ENCODE measurements around the gene ABCC11.

Gene ABCC11

DNA sequence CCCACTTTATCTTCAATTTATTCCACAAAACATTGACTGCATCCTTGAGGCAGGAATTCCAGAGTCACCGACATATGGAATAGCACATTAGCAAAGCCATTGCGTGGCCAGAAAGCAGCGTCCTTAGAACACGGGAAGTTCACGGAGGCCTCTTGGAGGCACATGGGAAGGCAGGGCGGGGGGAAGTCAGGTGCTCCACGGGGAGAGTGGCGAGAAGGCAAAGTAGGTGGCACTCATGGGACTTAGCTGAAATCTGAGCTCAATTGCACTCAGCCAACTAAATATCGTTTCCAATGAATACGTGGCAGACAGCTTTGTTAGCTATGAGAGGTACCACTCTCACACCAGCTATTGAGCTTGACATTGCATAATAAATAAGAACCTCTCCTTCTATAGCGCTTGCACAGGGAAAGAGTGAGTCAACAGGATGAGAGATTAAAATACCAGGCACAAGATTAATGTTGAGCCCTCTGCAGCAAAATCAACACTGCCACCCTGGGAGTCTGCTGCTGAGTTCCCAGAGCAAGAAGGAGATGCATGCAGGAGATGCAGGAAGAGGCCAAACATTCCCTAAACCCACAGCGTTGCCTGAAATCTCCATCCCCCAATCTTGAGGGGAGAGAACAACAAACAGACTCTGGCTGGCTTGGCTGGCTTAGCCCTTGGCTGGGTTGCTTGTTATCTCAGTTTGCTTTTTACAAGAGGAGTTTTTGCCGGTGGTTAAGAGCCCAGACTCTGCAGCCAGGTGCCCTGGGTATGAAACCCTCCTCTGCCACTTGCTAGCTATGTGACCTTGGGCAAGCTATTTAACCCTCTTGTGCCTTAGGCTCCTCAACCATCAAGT is 120.3 kb downstream of the ABCC11 start:
- FAIRE-seq = no peak

DNA sequence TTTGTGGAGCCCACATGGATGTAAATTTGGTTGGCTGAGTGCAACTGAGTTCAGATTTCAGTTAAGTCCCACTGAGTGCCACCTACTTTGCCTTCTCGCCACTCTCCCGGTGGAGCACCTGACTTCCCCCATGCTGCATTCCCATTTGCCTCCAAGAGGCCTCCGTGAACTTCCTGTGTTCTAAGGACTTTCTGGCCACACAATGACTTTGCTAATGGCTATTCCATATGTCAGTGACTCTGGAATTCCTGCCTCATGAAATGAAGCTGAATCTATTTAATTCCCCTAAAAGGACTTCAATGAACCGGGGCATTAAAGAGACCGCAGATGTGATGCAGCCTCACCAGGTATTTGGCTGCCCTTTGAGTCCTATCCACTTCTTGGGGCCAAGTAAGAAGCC is 121.5 kb downstream of the ABCC11 start:
- FAIRE-seq = no peak

DNA sequence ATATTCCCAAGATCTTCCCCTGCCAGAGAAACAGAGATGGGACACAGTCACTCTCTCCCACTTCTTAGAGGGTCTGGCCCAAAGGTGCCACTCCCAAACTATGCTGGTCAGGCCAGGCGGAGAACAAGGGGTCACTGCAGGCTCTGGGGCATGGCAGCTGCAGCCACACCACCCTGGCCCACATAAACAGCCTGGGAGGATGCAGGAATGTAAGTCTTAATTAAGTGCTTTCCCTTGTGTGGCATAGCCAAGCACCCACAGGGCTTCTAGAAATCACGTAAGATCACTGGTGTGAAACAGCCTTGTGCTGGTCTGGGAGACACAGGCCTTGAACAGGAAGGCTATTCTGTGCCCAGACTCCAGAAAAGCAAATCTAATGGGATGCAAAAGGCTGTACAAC is 123.1 kb downstream of the ABCC11 start:
- FAIRE-seq = no peak

DNA sequence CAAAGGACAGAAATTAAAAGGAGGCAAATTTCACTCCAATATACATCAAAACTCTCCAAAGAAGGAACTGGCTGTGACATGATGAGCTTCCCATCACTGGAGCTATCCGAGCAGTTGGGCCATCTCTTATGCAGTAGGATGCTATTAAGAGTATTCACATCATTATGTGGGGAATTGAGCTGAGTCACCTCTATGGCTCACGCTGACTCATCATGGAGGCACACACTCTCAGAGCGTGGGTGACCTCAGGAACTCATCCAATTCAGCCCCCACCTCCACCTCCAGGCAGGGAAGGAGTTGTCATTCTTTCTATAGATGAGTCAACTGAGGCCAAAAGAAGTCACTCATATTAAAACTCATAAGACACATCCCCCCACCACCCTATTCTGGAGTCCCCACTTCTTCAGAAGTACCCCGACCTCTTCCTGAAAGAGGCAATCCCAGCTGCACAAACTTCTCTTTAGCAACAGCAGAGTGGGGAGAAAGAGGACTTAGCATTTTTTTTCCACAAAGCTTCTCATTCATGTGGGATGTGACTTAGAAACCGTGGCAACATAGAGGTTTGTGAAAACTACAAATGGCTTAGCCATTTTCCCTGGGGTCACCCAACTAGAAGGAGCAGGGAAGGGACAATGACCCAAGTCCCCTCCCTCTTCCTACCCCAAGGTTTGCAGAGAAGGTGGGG is 124.1 kb downstream of the ABCC11 start:
- no peak for FAIRE-seq

DNA sequence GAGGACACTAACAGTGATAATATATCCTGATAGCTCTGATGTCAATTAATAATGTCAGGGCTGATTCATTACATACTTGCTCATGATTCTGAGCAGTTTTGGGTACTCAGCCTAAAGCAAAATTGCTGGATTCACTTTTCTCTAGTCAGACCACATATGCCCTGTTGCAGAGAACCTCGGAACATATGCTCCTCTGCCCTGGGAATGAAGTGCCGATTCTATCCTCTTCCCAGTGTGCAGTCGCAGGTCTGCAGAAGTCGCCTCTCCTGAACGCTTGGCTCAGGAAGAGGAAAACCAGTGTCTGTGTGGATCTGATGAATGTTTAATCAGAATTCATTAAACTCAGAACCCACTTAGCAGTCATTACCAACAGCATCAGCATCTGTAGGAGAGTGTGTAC is 126.1 kb downstream of the ABCC11 start:
- FAIRE-seq = no peak

DNA sequence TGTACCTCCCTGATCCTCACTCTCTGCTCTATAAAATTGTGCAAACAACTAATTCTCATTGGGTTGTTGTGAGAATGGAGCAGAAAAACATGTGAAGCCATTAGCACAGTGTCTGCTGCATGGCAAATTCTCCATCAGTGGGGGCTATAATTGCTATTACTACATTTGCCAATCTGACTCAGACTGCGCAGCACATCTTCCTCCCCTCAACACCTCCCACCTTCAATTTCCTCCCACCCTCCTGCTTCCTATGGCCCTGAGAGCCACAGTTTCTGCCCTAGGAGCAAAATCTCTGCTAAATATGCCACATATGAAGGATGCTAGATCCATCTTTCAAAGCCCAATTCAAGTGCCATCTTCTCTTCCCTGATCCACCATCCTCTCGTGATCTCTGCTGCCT is 128.5 kb downstream of the ABCC11 start:
- FAIRE-seq = no peak

DNA sequence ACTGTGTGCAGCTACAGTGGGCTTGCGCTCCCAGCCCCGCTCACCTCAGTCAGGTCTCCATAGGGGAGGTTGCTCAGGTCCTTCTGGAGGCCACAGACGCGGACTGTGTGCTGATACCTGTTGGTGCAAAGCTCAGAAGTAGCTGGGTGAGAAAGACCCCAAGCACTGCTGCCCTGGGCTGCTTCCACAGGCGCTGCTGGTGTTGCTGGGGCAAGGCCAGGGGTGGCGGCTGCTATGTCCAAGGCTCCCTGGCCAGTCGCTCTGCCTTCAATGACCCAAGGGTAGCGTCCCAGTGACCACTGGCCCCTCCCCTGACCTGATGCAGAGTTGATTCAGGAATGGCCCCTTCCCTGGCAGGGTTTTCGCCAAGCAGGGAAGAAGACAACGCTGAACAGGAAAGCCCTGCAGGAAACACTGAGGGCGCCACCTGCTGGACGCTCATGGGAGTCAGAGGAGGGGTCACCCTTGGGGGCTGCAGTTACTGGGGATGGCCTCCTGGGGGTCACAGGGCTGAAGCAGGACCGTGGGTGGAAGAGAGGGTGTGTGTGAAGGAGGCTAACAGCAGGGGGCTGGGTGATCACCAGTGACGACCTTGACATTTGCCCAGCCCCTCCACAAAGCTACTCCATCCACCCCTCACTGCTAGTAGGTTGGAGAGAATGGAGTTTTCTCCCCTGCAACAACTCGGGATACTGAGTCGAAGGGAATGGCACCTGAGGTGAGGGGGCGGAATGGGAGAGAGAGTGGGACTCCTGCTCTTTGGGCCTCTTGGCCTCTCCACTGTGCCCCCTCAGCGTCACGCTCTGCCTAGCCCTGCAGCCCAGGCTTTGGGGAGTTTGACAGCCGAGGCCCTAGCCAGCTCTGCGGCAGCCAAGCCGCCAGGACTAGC is 129.9 kb downstream of the ABCC11 start:
- FAIRE-seq = no peak

All from colon (tissue), 2 donors.